GF-D8 (cell line): ENCODE measurements around the gene TRIM65.
A peak's percentile ranks its signal among the peaks of the same experiment; 100 is the strongest.

Experiments
- DNase-seq: peaks from one replicate; lab custom pipeline; 2025; lab: John Stamatoyannopoulos, UW

Gene TRIM65, protein sequence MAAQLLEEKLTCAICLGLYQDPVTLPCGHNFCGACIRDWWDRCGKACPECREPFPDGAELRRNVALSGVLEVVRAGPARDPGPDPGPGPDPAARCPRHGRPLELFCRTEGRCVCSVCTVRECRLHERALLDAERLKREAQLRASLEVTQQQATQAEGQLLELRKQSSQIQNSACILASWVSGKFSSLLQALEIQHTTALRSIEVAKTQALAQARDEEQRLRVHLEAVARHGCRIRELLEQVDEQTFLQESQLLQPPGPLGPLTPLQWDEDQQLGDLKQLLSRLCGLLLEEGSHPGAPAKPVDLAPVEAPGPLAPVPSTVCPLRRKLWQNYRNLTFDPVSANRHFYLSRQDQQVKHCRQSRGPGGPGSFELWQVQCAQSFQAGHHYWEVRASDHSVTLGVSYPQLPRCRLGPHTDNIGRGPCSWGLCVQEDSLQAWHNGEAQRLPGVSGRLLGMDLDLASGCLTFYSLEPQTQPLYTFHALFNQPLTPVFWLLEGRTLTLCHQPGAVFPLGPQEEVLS

DNA sequence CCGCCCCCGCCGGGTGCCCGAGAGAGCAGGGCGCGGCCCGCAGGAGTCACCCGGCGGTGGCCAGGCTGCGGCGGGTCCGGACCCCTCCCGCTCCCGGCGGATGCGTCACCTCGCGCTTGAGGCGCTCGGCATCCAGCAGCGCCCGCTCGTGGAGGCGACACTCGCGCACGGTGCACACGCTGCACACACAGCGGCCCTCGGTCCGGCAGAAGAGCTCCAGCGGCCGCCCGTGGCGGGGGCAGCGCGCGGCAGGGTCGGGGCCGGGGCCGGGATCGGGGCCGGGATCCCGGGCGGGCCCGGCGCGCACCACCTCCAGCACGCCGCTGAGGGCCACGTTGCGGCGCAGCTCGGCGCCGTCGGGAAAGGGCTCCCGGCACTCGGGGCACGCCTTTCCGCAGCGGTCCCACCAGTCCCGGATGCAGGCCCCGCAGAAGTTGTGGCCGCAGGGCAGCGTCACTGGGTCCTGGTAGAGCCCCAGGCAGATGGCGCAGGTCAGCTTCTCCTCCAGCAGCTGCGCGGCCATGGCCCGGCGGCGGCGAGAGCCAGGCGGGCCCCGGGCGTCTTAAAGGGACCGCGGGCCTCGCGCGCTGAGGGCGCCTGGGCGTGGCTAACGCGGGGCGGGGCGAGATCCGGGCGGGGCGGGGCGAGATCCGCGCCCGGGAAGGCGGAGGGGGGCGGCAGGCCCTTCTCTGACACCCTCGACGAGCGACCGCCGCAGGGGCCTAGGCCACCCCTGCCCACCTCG lies at the start of gene TRIM65:
TSS of gene TRIM65 (minus strand) at position 537 of the 745 bp plus-strand sequence. CDS start at position 523, 14 bp downstream.
- peak; percentile 36 for DNase-seq

DNA sequence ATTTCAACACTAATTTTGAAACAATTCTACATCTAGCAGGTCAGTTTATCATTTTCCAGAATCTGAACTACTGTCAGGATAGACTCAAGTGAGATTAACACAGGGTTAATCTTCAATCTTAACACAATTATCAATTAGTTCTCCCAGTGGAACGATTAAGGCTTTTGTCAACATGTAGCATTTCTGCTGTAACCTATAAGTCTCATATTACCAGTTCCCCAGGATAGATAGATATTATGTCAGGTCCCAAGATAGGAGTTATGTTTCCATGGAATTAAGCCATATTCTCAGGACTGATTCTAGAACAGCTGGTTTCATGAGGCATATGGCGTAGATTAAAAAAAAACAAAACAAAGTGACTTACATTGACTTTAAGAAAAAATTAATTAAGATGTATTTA lies 48.5 kb upstream of the TRIM65 start:
- DNase-seq: no peak

DNA sequence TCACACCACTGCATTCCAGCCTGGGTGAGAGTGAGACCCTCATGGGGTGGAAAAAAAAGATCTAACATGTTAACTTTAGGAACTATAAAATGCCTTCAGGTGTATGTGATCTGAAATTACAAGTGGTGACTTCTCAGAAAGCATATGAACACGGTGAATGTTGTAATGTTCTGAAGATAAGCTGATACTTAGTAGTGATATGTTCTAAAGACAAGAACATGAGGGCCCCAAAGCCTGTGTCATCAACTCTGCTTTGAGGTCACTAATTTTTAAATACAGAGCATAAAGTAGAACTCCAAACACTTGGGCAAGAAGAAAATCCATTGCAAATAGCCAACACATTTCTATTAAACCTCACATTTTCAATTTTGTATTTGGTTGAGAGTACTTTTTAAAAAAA lies 46.7 kb upstream of the TRIM65 start:
- DNase-seq: no peak

DNA sequence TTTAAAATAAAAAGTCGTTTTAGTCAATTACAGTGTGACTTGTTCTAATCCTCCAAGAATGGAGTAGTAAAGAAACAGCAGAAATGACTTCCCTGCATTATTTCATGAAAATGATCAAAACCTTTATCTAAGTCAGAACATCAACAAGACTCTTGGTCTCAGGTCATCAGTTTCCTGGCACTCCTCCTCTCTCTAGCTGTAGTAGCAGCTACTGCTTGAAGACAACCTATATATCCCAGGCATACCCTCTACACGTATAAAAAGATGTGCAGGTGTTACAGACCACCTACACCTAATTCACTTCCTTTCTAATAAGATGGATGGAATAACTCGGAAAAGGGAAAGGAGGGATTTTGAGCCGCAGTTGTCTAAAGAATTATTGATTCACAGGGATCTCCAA lies 45.7 kb upstream of the TRIM65 start:
- DNase-seq: no peak

DNA sequence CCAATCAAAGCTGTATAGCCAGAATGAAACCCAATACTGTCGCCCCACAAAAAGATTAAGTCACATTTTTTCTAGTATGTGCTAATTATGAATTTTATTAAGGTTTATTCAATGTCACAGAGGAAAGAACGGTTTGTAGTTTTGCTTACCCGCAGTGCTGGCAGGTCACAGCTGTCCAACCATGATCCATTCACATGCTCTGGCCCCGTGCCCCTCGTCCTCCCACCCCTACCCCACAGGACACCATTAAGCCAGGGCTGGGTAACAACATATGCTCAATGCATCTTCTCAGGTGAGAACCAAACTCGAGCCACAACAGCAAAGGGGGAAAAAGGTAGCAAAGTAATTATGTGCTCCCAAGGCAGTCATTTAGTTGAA lies 44.7 kb upstream of the TRIM65 start:
- no peak for DNase-seq

DNA sequence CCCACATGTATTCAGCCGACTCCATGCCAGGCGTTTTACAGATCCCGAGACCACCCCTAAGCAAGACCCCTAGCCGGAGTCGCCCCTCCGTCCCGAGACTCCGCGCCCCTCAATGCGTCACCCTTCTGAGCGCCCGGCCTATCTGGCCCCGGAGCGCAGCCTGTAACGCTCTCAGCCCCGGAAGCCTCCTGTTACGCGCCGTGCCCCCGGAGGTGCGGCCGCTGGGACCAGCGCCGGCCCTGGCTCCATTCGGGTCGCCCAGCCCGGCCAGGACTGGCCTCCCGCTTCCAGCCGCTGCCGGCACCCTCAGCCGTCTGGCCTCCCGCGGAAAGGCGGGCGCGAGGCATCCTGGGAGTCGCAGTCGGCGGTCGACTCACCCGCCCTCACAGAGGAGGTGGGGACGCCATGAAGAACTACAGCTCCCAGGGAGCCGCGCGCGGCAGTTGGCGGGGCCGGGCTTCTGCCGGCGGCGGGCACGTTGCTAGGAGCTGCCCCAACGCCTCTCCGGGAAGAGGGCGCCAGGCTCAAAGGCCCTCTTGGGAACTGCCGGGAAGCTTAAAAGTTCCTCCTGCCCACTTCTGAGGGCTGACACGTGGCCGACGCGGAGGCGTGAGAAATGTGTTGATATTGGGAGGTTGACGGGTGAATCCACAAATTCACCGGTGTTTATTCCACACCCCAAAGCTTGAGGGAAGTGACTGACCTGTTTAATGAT lies 44.1 kb upstream of the TRIM65 start, which contains the start of gene FBF1:
TSS of gene FBF1 (minus strand) at position 316 of the 715 bp plus-strand sequence. CDS start 2,893 bp downstream, outside the sequence.
- DNase-seq: peak; percentile 80

DNA sequence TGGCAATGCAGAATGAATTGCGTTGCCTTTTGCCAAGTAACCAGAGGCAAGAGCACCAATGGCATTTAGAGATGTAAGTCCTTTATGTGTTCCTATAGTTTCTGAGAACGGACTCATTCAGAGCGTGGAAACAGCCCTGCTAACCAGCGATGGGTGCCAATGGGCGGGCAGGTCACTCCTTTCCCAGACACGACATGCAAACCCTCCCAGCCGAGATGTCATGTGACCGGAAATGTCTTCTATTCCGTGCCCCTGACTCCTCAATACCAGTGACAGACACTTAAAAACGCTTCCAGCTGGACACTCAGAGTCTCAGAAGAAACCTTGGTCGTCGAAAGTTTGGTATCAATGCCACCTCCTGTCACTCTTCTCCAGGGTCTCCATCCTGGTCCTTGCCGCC lies 40.9 kb upstream of the TRIM65 start:
- no peak for DNase-seq

DNA sequence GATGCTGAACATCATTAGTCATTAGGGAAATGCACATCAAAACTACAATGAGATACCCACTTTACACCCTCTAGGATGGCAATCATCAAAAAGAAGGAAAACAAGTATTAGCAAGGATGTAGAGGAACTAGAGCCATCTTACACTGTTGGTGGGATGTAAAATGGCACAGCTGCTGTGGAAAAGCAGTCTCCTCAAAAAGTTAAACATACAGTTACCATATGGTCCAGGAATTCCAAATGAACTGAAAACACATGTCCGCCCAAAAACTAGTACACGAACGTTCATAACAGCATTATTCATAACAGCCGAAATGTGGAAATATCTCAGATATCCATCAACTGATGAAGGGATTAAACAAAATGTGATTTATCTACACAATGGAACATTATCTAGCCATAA lies 37.1 kb upstream of the TRIM65 start:
- no peak for DNase-seq

DNA sequence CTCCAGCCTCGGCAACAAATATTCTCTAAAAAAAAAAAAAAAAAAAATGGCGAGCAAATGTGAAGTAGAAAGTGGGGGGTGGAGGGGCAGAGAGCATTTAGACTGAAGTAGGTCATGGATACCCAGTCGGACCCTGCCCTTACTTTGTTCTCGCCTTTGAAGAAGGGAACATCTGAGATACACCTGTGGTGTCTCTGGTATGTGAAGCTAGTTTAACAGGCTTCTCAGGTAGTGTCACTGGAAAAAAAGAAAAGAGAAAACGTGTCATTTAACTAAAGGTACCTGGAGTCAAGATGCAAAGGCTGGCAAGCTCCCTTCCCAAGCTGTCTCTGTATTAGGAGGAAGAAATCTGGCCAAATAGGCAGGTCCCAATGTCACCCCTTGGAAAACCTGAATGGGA lies 36.1 kb upstream of the TRIM65 start:
- no peak for DNase-seq

DNA sequence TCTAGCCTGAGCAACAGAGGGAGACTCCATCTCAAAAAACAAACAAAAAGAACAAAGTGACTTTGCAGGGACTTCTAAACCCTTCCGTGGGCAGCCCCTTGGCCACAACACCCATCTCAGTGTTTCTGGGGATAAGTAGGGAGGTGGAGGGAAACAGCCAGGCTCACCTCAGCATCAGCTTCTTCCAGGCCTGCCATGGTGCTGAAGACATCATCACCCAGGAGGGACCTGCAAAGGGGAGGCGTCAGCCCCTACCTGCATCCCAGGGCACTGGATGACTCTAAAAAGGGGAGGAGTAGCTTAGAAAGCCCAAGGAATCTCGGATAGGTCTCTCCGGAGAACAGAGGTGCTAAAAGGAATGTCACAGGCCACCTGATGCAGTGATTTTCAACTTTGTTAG lies 34.3 kb upstream of the TRIM65 start:
- DNase-seq: no peak

DNA sequence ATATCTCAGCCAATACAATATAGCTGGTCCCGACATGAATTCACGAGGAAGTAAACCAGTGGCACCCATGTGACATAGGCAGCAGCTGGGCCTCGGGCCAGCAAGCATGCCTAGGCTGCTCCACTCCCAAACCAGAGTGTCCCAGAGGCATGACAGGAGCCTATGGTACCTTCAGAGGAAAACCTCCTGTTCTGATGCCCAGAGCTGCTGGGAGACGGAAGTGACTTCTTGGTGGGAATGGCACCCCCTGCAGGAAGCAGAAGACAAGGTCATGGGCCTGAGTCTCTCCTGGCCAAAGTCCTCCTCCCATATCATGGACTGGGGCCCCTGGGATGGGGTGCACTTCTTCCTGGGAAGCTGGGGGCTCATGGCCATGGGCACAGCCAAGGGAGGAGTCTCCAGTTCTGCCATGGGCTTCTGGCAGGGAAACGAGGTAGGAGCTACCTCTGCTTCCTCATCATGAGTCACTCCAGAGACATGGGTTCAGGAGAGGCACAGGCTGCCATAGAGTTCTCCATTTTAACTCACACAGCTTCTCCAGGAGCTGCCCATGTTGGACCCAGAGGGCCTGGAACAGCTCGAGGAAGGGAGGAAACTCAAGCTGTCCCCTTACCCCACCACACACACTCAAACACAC lies 30.7 kb upstream of the TRIM65 start:
- DNase-seq: no peak

DNA sequence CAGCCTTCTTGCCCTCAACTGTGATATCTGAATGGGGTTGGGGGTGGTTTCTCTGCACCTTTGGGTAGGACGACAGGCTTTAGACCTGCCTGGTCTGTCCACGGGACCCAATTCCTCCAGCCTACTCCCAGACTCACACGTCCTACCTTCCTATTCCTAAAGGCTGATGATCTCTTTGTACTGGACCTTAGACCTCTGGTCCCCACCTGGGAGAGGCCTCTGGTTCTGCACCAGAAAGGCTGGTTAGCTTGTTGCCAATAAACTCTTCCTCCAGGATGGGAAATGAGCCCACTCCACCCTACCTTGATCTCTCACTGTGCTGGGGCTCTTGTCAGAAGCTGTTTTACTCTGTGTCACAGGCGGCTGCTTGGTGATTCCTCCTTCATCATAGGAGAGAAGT lies 29.7 kb upstream of the TRIM65 start:
- DNase-seq: no peak

DNA sequence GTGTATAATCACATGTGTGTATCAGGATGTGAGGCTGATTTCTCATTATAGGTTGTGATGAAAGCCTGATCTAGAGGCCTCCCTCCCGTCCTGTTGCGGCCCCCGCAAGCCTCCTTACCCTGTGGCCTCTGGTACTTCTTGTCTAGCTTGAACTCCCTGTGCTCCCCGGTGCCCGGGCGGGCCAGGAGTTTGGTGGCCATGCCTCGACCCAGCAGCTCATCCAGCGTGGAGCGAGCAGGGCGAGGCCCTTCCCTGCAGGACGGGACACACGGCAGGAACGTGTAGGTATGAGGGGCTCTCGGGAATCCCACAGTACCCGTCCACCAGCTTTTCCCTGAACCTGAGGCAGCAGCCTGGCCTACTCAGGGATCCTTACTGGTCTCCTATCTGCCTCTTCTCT lies 29.2 kb upstream of the TRIM65 start:
- DNase-seq: no peak

DNA sequence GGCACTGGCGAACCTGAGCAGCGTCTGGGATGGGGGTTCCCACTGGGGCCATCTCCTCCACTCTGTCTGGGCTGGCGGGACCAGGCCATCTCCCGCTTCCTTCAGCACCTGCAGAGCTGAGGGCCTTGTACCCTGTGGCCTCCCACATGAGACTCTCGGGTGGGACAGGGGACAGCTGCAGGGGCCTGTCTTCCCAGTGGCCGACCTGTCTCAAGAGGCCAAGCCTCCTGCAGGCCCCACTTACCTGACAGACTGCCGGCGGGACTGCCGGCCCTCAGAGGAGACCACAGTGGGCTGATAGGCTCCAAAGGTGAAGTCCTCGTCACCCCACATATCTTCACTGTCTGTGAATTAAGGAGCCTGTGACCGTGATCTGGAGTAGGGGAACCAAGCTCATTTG lies 28.4 kb upstream of the TRIM65 start:
- no peak for DNase-seq

DNA sequence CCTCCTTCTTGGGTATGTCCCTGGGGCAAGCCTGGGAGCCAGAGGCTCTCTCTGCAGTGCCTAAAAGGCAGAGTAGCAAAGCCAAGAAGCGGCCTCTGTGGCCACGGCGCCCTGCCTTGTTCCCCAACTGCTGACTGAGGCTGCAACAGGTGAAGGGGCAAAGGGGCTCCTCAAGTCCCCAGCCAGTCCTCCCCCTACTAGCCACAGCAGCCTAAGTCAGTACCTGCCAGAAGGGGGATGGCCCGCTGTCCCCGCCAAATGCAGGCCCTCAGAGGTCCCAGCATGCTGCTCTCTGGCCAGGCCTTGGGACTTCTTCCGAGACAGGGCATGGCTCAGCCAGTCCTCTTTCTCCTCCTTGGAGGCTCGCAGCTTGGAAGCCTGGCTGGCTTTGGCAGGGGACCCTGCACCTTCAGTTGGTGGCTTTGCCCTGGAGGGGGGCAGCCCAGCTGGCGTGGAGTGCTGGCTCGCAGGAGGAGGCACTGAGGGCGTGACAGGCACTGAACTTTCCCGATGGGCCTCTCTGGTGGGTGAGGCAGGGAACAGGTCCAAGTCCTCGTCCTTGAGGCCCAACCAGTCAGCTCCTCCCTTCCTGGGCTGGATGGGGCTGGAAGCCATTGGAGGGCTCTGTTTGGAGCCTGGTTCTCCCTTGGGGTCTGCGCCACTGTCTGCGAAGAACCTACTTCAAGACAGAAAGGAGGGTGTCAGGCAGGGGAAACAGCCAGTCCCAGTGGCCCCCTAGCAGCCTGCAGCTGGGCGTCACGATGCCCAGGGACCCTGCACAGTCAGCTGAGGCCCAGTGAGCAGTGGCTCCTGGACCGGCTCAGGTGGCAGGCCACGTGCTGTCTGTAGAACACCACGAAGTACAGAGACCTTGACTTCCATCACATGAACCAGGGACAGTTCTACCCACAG lies 26.5 kb upstream of the TRIM65 start:
- DNase-seq: no peak

DNA sequence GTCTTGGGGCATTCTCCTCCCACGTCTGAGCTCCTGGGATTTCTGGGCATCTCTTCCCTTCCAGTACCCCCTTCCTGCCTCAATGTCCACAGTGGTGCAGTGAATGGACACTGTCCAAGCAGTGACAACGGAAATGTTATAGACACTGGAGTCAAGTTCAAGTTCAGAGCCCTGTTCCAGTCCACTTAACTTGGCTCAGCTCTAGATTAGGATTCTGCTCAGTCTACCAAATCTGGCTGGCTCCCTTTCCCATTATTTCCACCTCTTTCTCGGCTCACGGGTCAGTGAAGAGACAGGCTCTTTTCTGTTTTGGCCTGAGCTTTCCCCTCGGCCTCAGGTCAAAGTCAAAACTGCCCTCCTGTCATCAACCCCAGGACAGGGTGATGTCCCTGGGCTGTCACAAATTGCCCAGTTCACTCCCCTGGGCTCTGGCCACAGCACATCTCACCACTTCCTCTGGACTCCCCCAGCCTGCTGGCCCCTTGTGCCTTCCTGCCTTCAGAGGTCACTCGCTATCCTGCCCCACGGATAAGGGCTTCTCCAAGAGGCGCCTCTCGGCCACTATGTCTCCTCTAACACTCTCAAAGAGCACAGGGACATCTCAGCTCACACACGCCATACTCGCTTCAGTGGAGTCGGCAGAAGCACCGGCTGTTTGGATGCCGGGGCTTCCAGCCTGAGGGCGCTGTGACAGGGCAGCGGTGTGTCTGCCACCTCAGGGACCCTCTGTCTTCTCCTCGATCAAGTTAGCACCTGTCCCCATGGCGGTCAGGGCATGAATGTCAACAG lies 25.6 kb upstream of the TRIM65 start:
- no peak for DNase-seq

DNA sequence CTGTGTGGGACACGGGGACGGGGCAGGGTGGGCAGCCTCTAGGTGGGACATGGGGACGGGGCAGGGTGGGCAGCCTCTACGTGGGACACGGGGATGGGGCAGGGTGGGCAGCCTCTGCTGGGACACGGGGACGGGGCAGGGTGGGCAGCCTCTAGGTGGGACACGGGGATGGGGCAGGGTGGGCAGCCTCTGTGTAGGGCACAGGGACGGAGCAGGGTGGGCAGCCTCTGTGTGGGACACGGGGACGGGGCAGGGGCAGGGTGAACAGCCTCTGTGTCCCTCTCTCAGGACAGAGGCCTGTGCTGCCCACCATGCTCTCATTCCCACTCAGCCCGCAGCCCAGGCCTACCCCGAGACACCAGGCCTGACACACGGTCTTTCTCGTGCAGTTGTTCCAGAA lies 24.8 kb upstream of the TRIM65 start:
- DNase-seq: no peak

DNA sequence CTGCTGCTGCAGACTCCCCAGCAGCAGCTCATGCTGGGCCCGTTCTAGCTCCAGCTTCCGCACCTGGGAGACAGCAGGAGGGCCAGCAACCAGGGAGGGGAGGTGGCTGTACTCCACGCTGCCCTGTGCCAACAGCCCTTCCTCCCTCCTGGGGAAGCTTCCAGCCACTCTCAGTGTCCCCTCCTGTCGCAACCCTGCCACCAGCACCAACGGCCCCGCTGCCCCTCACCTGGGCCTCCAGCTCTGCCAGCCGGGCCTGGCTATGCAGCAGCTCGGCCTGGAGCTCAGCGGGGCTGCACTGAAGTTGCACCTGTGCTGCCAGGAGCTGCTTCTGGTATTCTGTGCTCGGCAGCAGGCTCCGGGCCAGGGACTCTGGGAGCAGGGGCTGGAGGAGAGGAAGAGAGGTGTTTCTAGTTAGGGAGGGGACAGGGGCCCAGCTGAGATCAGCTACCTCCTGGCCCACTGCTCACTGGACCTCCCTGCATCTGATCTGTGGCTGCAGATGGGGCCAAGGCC lies 23.4 kb upstream of the TRIM65 start:
- no peak for DNase-seq

DNA sequence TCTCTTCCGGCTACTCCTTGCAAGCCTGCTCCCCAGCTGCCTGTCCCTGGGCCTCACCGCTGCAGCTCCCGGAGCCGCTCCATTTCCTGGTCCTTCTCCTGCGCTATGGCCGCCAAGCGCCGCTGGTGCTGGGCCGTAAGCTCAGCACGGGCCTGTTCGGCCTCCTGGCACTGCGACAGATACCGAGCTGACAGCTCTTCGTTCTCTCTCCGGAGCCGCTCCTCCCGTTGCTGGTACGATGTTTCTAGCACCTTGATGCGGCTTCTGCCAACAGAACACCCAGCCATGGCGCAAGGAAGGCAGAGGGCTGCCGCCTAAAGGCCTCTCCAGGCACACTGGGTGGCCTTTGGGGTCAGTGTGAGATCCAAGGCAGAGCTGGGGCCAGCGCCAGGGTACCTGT lies 22.9 kb upstream of the TRIM65 start:
- DNase-seq: no peak

DNA sequence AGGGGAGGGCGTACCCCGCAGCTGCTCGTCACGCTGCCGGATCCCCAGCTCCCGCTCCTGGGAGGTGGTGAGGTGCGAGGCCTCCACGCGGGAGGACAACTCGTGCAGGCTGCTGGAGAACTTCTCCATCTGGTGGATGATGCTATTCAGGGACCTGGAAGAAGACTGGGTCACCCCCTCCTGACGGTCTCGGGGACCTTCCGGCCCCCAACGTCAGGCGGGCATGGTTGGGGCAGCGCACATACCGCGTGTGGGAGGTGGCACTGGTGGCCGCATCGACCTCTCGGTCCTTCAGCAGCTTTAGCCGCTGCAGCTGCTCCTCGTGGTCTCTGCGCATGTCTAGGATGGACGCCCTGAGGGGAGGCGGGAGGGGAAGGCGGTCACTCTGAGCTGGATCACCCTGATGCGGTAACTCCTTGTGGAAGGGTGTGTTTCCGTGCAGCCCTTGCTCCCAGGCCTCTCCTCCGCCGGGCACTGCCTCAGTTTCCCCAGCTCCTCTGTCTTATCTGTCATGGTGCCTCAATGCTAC lies 21.2 kb upstream of the TRIM65 start:
- DNase-seq: no peak
